Effector CD8-positive, alpha-beta T cell (primary cell): Measurements from ENCODE around the gene GXYLT2.

ENCODE experiments used
- DNase-seq: peaks from one replicate; lab custom pipeline; 2025; lab: John Stamatoyannopoulos, UW

GXYLT2 gene

GRCh38 chr3:72932416-72932815 is 44.6 kb downstream of the GXYLT2 start:
- no peak for DNase-seq

- DNase-seq, result peak; percentile 7
Observed at GRCh38 chr3:72938471-72939265, 50.8 kb downstream of the GXYLT2 start.

DNA sequence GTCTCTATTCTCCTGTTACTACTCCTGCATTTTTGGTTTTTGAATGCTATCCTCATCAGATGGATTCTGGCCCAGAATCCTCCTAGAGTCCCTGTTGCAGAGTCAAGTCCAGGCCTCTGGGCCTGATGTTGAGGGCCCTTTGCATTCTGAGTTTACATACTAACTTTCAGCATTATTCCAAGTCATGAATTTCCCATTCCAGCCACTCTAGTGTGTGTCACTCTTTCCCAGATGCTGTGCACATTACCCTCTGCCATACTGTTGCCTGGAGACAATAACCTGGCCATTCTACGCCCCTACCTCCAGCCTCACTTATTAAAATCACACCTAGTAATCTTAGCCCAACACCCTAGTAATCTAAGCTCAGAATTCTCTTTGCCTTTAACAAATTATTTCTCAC is 53.4 kb downstream of the GXYLT2 start:
- no peak for DNase-seq

- no peak for DNase-seq
Observed at GRCh38 chr3:72942427-72942826, 54.6 kb downstream of the GXYLT2 start.

DNA sequence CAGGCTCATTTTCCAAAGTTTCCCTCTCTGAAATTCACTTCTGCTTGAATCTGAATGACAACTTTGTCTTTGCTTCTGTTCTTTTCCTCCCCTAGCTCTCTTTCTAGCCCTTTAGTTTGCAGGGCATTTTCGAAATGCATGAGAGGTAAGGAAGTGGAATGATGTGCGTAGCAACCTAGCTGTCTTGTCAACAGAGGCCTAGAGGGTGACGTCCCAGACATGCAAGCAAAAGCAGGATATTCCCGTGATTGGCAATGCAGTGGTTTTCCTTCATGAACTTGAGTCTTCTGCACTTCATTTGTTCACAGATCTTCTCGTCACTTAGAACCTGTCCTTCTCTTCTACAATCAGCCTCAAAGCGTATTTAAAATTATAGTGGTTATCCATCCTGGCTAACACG is 56.9 kb downstream of the GXYLT2 start:
- DNase-seq, result no peak

- DNase-seq, result no peak
Observed at GRCh38 chr3:72947715-72948490, 60.1 kb downstream of the GXYLT2 start.

DNA sequence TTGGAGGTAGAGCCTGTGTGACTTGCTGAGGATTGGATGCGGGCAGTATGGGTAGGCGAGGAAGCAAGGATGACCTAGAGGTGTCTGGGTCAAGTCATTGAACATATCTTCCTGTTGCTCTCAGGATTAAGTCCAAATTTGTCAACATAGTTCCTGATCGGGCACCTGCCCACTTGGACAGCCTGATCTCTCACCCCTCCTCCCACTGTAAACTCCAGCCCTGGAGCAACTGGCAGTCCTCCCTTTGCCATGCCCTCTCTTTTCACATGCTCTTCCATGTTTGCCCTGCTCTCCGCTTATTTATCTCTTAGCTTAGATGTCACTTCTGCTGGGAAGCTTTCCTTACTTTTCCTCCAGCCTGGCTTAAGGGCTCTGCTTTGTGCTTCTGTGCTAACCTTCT is 61.2 kb downstream of the GXYLT2 start:
- DNase-seq, result no peak

- DNase-seq, result no peak
Observed at GRCh38 chr3:72950372-72950771, 62.5 kb downstream of the GXYLT2 start.

GRCh38 chr3:72950801-72951200 is 63.0 kb downstream of the GXYLT2 start:
- DNase-seq, result no peak

DNA sequence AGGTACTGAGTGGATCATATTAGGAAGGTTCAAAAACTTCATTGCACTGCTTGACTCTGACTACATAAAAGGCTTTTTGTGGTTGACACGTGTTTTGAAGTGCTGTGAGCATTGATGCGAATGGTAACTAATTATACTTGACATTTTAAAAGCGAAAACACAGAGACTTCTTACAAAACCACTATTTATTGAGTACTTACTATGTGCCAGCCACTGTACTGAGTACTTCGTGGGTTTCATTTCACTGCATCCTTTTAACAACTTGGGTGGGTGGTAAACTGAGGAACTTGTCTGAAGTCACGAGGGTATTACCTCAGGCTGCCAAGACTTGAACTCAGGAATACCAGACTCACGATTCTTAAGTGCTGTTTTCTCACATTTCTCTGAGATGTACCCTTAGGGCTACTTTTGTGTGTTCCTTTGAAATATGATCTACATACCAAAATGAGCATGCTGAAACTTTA is 63.4 kb downstream of the GXYLT2 start:
- no peak for DNase-seq

DNA sequence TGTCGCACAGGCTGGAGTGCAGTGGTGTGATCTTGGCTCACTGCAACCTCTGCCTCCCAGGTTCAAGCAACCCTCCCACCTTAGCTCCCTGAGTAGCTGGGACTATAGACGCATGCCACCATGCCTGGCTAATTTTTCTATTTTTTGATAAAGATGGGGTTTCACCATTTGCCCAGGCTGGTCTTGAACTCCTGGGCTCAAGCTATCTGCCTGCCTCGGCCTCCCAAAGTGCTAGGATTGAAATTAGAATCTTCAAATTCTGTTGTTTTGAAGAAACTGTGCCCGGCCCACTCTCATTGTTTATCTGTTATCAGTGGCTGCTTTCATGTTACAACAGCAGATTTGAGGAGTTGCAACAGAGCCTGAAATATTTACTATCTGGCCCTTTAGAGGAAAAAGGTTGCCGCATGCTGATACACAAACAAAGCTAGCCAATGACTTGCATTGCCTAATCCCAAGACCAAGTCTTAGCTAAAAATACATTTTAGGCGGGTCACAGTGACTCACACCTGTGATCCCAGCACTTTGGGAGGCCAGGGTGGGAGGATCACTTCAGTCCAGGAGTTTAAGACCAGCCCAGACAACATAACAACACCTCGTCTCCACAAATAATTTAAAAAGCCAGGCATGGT is 65.6 kb downstream of the GXYLT2 start:
- DNase-seq, result no peak

- DNase-seq, result no peak
Observed at GRCh38 chr3:72957297-72957696, 69.5 kb downstream of the GXYLT2 start.

DNA sequence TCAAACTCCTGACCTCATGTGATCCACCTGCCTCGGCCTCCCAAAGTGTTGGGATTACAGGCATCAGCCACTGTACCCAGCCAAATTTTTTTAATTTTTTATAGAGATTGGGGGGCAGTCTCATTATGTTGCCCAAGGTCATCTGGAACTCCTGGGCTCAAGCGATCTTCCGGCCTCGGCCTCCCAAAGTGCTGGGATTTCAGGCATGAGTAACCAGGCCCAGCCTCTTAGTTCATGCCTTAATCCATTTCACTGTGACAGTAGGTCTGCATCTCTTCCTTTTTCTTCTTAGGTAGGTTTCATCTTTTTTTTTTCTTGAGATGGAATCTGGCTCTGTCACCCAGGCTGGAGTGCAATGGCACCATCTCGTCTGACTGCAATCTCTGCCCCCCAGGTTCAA is 71.5 kb downstream of the GXYLT2 start:
- no peak for DNase-seq

DNA sequence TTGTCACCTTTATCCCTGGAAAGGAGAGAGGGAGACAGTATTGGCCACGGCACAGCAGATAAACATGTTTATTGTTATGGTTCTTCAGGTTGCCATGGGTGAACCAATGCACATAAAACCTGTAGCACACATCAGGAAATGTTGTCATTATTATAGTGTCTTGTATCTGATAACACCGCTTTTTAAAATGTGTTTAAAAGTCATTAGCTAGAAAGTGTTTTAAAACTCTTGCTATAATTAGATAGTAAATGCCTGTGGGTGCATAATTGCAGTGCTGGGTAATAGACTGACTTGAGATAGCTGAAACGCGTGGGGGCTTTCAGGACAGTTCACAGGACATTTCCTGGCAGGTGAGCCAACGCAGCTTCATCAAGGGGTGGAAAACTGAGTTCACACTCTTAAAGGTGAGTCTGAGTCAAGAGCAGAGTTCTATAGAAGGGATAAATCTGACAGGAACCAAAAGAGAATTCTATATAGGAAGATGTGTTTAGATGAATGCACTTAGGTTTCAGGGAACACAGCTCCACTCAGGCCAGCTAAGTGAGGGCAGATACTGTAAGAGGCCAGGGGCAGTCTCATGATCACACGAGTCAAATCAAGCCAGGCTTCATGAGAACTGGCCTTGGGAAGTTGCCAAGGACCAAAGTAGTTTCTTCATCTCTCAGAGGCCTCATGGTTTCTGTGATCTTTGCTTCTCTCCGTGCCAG is 73.1 kb downstream of the GXYLT2 start:
- DNase-seq, result no peak

- no peak for DNase-seq
Observed at GRCh38 chr3:72961752-72962151, 73.9 kb downstream of the GXYLT2 start.

DNA sequence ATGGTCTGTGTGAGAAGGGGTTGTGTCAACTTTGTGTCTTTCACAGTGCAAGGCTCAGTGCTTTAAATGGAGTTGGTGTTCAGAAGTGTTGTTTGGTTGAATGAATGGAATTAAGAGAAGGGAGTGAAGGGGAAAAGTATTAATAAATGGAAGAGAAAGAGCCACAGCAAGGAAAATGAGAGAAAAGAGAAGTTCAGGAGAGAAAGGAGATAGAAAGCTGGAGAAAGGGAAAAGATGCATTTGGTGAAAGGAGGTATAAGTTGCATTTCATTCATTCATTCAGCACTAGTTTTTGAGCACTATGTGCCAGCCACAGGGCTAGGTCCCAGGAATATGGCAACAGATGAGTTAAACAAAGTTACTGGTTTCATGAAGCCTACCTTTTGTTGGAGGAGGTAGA is 74.5 kb downstream of the GXYLT2 start:
- DNase-seq, result no peak

- no peak for DNase-seq
Observed at GRCh38 chr3:72964633-72965032, 76.8 kb downstream of the GXYLT2 start.

GRCh38 chr3:72968266-72968664 is 80.4 kb downstream of the GXYLT2 start:
- no peak for DNase-seq

DNA sequence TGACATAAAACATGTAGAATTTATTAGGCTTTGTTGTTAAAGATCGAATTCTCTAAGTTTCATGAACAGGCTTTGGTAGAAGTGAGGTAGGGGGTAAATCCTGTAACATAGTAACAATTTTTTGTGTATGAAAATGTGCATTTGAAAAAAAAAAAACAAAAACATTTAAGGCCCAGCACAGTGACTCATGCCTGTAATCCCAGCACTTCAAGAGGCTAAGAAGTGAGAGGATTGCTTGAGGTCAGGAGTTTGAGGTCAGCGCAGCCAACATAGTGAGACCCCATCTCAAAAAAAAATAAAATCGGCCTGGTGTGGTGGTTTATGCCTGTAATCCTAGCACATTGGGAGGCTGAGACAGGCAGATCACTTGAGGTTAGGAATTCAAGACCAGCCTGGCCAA is 81.9 kb downstream of the GXYLT2 start:
- DNase-seq, result no peak

GRCh38 chr3:72970942-72971341 is 83.1 kb downstream of the GXYLT2 start:
- no peak for DNase-seq

GRCh38 chr3:72972706-72973030 is 84.8 kb downstream of the GXYLT2 start:
- DNase-seq, result no peak

DNA sequence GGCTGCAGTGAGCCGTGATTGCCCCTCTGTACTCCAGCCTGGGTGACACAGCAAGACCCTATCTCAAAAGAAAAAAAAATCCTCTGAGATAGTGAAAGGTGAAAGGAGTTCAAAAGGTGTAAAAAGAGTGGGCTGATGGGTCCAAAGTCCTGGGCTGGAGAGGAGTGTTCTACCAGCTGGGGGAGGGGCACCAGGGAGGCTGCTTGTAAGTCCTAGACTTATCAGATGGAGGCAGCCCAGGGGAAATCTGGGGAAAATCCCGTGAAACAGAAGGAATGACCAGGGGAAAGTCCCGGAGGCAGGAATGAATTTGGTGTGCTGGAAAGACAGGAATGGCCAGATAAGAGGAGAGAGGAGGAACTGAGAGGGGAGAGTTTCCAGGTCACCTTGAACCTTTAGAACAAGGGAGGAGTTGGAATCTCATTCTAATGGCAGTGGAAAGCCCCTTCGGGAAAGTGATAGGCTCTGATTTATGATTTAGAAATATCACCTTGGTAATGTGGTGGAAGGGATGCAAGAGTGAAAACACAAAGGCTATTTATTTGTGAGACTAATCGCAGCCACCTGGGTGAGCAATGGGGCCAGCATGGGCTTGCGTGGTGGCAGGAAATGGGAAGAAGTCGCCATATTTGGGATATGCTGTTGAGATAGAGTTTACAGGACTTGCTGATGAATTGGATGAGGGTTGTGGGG is 85.3 kb downstream of the GXYLT2 start:
- no peak for DNase-seq
